Ishikawa (cell line): ENCODE results near the gene VWA8.

Experiments
- CEBPB ChIP-seq: IDR thresholded peaks from 2 replicates; pipeline ENCODE4 v1.6.1; 2012
- CREB1 ChIP-seq: IDR thresholded peaks from 2 replicates; pipeline ENCODE4 v1.6.1; 2012; ENCODE audit warnings: low read depth
- EGR1 ChIP-seq: IDR thresholded peaks from 2 replicates; pipeline ENCODE4 v1.6.1; 2012
- EP300 ChIP-seq: IDR thresholded peaks from 2 replicates; pipeline ENCODE4 v1.6.1; 2012; ENCODE audit warnings: borderline replicate concordance
- FOXM1 ChIP-seq: IDR thresholded peaks from 2 replicates; pipeline ENCODE4 v1.6.1; 2012; ENCODE audit warnings: low read depth, borderline replicate concordance
- NFIC ChIP-seq: IDR thresholded peaks from 2 replicates; pipeline ENCODE4 v1.6.1; 2012
- RAD21 ChIP-seq: IDR thresholded peaks from 2 replicates; pipeline ENCODE4 v1.6.1; 2012; ENCODE audit warnings: low read depth
- TAF1 ChIP-seq: IDR thresholded peaks from 2 replicates; pipeline ENCODE4 v1.6.1; 2012; ENCODE audit warnings: low read depth, mild to moderate bottlenecking
- TCF12 ChIP-seq: IDR thresholded peaks from 2 replicates; pipeline ENCODE4 v1.6.1; 2012; ENCODE audit warnings: low read depth
- TEAD4 ChIP-seq: IDR thresholded peaks from 2 replicates; pipeline ENCODE4 v1.6.1; 2012
- YY1 ChIP-seq: IDR thresholded peaks from 2 replicates; pipeline ENCODE4 v1.6.1; 2012; ENCODE audit warnings: low read depth
- ZBTB7A ChIP-seq: IDR thresholded peaks from 2 replicates; pipeline ENCODE4 v1.6.1; 2012; ENCODE audit warnings: low read depth
- TF ChIP-seq, protein P1 (sequence below): IDR thresholded peaks from 2 replicates; pipeline ENCODE4 v1.6.1; 2012
- TF ChIP-seq, protein P2 (sequence below): IDR thresholded peaks from 2 replicates; pipeline ENCODE4 v1.6.1; 2012
- TF ChIP-seq, protein P3 (sequence below): IDR thresholded peaks from 2 replicates; pipeline ENCODE4 v1.6.1; 2012; ENCODE audit warnings: low read depth, mild to moderate bottlenecking

Gene VWA8

DNA sequence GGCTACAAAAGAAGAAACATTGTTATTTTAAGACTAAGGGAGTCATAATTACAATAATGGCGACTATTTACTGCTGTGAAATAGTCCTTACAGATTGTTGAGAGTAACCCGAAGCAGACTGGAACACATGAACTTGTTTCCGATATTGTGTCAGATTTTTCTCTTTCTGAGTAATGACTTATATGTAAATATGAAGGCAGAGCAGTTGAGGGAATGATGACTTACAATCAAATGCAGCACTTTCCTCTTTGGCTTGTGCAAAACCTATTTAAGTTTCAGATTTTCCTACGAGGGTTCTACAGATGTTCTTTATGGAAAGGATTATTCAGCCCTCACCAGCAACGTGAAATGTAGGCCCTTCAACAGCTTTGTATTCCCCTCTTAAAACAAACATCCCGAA, 304.9 kb downstream of the VWA8 start:
- TF ChIP-seq RAD21 (no peak), FOXM1 (no peak), NFIC (no peak), TEAD4 (no peak), ZBTB7A (no peak), TCF12 (no peak), EGR1 (no peak), TAF1 (no peak), EP300 (no peak), CREB1 (no peak), CEBPB (no peak), YY1 (no peak)
- TF ChIP-seq, protein P1, sequence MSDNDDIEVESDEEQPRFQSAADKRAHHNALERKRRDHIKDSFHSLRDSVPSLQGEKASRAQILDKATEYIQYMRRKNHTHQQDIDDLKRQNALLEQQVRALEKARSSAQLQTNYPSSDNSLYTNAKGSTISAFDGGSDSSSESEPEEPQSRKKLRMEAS: no peak
- TF ChIP-seq, protein P2, sequence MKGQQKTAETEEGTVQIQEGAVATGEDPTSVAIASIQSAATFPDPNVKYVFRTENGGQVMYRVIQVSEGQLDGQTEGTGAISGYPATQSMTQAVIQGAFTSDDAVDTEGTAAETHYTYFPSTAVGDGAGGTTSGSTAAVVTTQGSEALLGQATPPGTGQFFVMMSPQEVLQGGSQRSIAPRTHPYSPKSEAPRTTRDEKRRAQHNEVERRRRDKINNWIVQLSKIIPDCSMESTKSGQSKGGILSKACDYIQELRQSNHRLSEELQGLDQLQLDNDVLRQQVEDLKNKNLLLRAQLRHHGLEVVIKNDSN: no peak
- TF ChIP-seq, protein P3, sequence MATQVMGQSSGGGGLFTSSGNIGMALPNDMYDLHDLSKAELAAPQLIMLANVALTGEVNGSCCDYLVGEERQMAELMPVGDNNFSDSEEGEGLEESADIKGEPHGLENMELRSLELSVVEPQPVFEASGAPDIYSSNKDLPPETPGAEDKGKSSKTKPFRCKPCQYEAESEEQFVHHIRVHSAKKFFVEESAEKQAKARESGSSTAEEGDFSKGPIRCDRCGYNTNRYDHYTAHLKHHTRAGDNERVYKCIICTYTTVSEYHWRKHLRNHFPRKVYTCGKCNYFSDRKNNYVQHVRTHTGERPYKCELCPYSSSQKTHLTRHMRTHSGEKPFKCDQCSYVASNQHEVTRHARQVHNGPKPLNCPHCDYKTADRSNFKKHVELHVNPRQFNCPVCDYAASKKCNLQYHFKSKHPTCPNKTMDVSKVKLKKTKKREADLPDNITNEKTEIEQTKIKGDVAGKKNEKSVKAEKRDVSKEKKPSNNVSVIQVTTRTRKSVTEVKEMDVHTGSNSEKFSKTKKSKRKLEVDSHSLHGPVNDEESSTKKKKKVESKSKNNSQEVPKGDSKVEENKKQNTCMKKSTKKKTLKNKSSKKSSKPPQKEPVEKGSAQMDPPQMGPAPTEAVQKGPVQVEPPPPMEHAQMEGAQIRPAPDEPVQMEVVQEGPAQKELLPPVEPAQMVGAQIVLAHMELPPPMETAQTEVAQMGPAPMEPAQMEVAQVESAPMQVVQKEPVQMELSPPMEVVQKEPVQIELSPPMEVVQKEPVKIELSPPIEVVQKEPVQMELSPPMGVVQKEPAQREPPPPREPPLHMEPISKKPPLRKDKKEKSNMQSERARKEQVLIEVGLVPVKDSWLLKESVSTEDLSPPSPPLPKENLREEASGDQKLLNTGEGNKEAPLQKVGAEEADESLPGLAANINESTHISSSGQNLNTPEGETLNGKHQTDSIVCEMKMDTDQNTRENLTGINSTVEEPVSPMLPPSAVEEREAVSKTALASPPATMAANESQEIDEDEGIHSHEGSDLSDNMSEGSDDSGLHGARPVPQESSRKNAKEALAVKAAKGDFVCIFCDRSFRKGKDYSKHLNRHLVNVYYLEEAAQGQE: no peak

DNA sequence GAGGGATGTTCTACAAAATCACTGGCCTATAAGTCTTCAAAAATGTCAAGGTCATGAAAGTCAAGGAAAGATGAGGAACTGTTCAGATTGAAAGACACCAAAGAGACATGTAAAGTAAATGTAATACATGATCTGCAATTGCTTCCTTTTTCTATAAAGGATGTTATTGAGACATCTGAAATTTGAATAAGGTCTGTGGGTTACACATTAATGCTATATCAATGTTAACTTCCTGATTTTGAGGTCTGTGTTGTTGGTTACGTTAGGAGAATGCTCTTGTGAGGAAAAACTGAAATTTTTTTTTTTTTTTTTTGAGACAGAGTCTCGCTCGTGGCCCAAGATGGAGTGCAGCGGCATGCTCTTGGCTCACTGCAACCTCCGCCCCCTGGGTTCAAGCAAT, 306.1 kb downstream of the VWA8 start:
- TF ChIP-seq RAD21 (no peak), EGR1 (no peak), TCF12 (no peak), TEAD4 (no peak), FOXM1 (no peak), ZBTB7A (no peak), EP300 (no peak), YY1 (no peak)
- TF ChIP-seq, protein P1: no peak

DNA sequence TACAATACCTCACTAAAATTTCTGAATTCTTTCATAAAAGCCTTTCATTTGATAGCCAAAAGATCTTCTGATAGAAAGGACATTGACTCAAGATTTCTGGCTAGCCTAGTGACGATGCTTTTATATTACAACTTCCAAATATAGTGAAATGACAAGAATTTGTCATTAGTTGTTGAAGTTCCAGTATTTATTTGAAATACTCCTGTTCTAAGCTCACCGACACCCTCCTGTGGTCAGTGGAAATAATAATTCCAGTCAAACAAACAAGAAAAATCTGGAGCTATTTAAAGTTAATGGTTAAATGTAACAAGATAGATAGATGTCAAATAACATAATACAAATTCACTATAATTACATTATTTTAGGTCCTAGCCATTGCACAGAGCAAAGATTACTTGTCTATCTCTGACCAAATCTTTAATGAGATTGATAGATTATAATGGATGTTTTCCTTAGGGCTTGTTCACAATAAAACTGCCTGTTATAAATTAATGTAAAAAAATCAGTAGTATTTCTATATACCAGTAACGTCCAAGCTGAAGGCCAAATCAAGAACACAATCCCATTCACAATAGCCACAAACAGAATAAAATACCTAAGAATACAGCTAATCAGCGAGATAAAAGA, 308.1 kb downstream of the VWA8 start:
- no peak for TF ChIP-seq CREB1
- TF ChIP-seq RAD21: peak; percentile 76
- peak; percentile 13; the same call in 1 of the 2 replicates for TF ChIP-seq FOXM1

DNA sequence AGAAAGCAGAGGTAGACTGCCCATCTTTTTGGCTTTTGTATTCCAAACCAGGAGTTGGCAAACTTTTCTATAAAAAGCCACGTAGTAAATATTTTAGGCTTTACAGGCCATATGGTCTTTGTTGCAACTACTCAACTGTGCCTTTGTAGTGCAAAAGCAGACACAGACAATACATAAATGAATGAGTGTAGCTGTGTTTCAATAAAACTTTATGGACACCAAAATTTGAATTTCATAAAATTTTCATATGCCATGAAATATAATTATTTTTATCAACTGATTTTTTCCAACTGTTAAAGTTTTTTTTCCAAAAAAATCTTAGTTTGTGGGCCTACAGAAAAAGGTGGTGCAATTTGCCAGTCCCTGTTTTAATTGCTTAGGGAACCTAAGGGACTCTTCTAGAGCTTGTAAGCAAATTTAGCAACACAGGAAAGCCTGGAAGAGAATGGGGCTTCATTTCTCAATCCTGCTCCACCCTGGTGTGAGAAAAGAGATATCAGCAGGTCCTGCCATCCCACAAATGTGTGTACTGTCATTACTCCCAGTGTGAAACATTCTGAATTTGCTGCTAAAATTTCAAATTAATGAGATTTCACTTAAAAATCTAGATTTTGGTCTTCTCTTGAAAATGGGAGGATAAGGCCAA, 309.4 kb downstream of the VWA8 start:
- no peak for TF ChIP-seq CEBPB
- TF ChIP-seq, protein P2: no peak
- no peak for TF ChIP-seq YY1
- TF ChIP-seq TEAD4: no peak
- TF ChIP-seq EP300: no peak
- TF ChIP-seq, protein P3: no peak
- no peak for TF ChIP-seq RAD21
- TF ChIP-seq NFIC: no peak
- TF ChIP-seq EGR1: no peak
- no peak for TF ChIP-seq CREB1
- TF ChIP-seq FOXM1: no peak
- TF ChIP-seq ZBTB7A: no peak
- TF ChIP-seq TAF1: no peak

DNA sequence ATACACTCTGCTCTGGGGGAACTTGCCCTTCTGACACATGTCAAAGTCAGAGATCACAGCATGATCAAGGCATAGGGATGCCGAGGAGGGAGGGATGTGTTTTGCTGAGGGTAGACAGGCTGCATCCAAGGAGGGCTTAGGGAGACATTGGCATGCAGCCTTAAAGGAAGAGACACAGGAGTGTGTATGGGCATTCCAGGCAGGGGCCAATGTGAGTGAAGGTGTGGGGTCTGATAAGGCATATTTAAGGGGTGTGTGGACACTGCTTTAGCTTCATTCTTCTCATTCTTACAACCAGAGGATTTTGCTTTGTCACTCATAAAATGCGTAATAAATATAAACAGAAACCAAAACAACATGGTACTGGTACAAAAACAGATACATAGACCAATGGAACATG, 310.2 kb downstream of the VWA8 start:
- TF ChIP-seq ZBTB7A: no peak
- no peak for TF ChIP-seq TAF1
- no peak for TF ChIP-seq TEAD4
- no peak for TF ChIP-seq CREB1
- no peak for TF ChIP-seq EGR1
- TF ChIP-seq TCF12: no peak
- TF ChIP-seq CEBPB: no peak
- TF ChIP-seq NFIC: no peak

DNA sequence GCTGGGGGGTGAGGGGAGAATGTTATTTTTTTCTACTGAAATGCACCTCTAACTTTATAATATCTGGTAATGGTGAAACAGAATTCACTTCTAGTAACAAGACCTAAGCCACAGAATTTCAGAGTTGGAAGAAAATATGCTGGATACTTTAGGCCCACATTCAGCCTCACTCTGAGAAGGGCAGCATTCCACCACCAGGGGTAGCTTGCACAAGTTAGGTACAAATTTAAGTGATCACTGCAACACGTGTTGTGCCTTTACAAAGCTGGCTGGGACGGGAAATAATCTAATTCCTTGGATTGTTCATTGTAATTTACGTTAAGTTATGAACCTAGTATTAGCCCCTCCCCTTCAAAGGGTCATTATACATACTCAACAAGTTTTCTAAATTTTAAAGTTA, 311.2 kb downstream of the VWA8 start:
- no peak for TF ChIP-seq TCF12
